Activated naive CD8-positive, alpha-beta T cell treated with anti-CD3 and anti-CD28 coated beads, Interleukin-2, amount 50 U/mL, for 16 hours (primary cell): ENCODE results near the gene ODF4.

Experiments used
- DNase-seq: peaks from one replicate; pipeline ENCODE4 v3.0.0-alpha.2; 2020; ENCODE audit warnings: low read depth, low spot score

ODF4 gene, protein sequence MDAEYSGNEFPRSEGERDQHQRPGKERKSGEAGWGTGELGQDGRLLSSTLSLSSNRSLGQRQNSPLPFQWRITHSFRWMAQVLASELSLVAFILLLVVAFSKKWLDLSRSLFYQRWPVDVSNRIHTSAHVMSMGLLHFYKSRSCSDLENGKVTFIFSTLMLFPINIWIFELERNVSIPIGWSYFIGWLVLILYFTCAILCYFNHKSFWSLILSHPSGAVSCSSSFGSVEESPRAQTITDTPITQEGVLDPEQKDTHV

DNA sequence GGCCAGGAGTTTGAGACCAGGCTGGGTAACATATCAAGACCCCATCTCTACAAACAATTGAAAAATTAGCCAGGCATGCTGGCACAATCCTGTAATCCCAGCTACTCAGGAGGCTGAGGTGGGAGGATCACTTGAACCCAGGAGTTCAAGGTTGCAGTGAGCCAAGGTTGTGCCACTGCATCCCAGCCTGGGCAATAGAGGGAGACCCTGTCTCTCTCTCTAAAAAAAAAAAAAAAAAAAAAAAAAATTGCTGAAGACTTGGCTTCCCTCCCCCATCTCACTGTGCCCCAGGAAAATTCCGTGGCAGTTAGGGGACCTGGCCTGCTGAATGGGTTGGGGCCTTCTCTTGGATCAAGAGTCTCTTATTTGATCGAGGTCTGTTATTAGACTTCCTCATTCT is at the start of gene ODF4:
Gene ODF4, plus strand, starts transcription at position 301 of the 400 bp plus-strand sequence. CDS start 212 bp downstream, outside the sequence.
- DNase-seq: no peak

DNA sequence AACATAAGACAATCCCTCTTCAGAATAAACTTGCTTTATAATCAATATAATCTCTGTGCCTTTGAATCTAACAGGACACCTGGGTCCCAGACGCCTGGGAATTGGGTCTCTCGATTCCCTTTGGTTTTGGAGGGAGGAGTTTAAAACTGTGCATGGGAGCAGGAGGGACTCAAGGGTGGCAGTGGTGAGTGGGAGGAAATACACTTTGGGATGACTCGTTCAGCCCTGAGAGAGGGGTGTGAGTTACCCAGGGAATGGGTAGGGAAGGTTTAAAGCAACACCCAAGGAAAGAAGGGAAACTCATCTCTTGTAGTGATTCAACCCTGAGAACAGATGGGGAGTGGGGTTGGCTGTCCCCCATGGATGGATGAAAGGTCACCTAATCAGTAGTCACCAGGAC is 49.6 kb upstream of the ODF4 start:
- DNase-seq: no peak

DNA sequence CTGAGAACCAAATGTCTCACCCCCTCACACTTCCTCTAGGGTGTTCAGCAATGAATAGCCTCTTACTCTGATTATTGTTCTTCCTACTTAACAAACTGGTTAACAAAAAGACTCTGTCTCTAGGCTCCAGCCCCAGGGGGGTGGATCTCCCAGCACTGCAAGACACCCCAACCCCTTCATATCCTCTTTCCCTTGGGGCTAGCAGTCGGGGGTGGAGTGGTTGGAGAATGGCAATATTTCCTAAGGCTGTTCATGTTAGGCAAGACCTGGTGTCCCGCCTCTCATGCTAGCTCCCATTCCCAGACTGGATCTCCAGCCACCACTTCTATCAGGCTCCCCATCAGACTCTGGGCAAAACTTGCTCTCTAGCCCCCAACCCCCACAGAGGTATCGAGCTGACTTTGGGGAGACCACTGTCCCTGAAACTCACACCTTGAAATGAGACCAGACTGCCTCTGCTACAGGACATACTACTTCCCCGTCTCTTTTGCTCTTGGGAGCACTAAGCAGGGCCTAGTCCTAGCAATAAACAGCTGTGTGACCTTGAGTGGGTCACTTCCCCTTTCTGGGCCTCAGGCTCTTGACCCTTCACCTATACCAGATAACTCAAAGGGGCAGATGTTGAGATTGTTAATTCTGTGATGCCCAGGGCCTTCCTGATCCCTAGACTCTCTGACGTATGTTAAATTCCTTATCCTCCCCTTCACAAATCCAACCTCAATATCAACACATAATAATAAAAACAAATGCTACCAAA is 46.8 kb upstream of the ODF4 start:
- DNase-seq: no peak

- DNase-seq: no peak
These were observed 45.3 kb upstream of the ODF4 start for GRCh38 chr17:8294361-8294760.

- no peak for DNase-seq
These were observed 44.8 kb upstream of the ODF4 start for GRCh38 chr17:8294814-8295316.

- no peak for DNase-seq
These were observed 39.4 kb upstream of the ODF4 start for GRCh38 chr17:8300226-8300625.

GRCh38 chr17:8300627-8301242 is 38.9 kb upstream of the ODF4 start:
- peak; percentile 27 for DNase-seq

DNA sequence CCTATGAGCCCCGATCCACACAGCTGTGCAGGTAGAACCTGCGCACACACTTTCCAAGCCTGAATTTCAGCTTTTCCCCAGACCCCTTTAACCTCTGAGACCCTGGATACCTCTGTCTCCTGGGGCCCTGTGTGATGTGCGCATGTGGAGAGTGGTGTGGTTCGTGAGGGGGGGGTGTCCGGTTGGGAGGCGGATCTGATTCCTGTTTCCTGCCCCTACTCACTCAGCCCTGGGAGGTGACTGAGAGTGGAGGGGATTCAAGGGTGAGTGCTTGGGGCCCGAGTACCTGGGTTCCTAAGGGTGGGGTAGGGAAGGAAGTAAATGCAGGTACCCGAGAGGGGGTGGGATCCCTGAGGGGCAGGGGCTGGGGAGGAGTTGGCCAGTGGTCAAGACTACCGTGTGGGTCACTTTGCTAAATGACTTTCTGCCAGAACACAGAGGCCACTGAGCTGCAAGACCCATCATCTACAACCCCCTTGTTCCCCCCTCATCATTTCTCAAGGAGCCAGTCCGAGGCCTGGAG is 29.0 kb upstream of the ODF4 start:
- DNase-seq: no peak

- no peak for DNase-seq
These were observed 28.4 kb upstream of the ODF4 start for GRCh38 chr17:8311131-8311790.

DNA sequence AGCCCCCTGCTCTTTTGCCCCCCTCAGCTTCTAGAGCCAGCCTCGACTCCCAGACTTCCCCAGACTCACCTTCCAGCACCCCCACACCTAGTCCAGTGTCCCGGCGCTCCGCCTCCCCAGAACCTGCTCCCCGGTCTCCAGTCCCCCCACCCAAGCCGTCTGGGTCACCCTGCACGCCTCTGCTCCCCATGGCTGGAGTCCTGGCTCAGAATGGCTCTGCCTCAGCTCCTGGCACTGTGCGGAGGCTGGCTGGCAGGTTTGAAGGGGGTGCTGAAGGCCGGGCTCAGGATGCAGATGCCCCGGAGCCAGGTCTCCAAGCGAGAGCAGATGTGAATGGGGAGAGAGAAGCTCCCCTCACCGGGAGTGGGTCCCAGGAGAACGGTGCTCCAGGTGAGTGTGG is 27.4 kb upstream of the ODF4 start:
- no peak for DNase-seq

DNA sequence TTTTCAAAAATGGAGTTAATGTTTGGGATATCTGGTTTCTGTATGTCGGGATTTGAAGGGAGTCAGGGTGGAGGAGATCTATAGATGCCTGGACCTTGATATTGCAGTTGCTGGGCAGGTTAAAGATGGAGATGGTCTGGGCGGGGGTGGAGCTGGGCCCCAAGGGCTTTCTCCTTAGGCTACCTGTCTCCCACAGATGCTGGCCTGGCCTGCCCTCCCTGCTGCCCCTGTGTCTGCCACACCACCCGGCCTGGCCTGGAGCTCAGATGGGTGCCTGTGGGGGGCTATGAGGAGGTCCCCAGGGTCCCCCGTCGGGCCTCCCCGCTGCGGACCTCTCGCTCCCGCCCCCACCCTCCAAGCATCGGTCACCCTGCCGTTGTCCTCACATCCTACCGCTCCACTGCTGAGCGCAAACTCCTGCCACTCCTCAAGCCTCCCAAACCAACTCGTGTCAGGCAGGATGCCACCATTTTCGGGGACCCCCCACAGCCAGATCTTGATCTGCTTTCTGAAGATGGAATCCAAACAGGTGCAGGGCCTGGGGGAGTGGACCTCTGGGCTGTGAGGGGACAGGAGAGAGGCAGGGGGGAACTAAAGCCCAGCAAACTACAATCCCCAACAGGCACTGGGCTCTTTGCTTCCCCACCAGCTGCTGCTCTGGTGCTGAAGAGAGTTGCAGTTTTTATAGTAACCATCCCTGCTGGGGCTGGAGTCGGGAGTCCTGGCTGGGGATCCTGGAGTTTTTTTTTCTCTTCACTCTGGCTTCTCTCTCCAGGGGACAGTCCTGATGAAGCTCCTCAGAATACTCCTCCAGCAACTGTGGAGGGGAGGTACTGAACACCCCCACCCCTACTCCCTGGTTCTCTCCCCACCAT is 26.7 kb upstream of the ODF4 start:
- no peak for DNase-seq

GRCh38 chr17:8314797-8315763 is 24.6 kb upstream of the ODF4 start:
- DNase-seq: no peak

- no peak for DNase-seq
These were observed 23.8 kb upstream of the ODF4 start for GRCh38 chr17:8315764-8316217.

- DNase-seq: no peak
These were observed 21.4 kb upstream of the ODF4 start for GRCh38 chr17:8318010-8318935.

DNA sequence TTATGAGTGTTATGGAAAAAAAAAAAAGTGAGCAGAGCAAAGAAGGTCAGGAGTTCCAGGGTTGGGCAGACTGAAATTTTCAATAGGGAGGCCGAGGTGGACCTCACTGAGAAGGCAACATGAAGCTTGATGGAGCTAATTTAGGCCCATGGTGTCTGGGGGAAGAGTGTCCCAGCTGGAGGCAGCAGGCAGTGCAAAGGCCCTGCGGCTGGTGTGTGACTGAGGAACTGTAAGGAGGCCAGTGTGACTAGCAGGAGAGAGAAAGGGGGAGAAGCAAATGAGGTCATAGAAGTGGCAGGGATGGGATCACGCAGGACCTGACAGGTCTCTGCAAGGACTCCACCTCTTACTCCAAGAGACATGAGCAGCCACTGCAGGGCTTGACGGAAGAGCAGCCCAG is 19.4 kb upstream of the ODF4 start:
- DNase-seq: no peak

GRCh38 chr17:8320990-8321389 is 18.6 kb upstream of the ODF4 start:
- no peak for DNase-seq

- DNase-seq: no peak
These were observed 17.6 kb upstream of the ODF4 start for GRCh38 chr17:8322061-8322460.

DNA sequence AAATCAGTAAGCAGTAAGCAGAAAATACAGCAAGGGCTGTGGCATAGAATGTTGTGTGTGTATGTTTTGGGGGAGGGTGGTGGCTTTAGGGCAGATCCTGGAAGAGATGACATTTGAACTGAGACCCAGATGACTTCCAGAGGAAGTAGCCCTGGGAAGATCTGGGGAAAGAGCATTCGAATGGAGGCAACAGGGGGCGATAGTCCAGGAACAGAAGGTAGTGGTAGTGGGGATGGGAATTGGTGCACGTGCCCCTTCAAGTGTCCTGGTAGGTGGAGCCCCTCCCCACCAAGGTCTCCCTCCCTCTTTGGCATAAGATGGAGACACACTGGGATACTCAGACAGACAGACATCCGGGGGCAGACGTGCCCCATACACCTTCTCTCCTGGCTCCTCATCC is 15.5 kb upstream of the ODF4 start:
- DNase-seq: no peak

DNA sequence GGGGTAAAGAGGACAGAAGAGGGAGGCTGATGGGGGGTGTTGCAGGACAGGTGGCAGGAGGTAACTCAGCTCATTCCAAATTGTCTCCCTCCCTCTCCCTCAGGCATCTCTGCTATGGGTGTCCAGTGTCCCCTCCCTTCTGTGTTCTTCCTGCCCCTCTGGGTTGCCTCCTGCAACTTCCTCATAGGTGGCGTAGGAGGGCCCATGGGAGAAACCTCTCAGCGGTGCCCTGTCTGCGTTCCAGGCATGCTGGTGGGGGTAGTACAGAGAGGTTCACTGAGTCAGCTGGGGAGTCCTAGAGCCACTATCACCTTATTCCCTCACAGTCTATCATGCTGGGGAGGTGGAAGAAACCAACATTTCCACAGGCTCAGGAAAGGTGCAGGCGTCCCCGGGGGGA is 14.7 kb upstream of the ODF4 start:
- DNase-seq: no peak
